Stimulated activated CD4-positive, alpha-beta T cell treated with anti-CD3 and anti-CD28 coated beads, Interleukin-15, amount 100 ng/mL, for 1 hour (primary cell): ENCODE data around the gene KRTAP5-6.
"Not testable (repeated sequence)": the region's sequence is repeated elsewhere in the genome, so short reads cannot be mapped to it uniquely, and the experiment has no call there.

Experiments
- DNase-seq, 2 donors: peaks; one replicate each; pipeline ENCODE4 v3.0.0-alpha.2; 2020; ENCODE audit warnings: low read depth in 1 of 2, low spot score in 1 of 2

KRTAP5-6 gene

DNA sequence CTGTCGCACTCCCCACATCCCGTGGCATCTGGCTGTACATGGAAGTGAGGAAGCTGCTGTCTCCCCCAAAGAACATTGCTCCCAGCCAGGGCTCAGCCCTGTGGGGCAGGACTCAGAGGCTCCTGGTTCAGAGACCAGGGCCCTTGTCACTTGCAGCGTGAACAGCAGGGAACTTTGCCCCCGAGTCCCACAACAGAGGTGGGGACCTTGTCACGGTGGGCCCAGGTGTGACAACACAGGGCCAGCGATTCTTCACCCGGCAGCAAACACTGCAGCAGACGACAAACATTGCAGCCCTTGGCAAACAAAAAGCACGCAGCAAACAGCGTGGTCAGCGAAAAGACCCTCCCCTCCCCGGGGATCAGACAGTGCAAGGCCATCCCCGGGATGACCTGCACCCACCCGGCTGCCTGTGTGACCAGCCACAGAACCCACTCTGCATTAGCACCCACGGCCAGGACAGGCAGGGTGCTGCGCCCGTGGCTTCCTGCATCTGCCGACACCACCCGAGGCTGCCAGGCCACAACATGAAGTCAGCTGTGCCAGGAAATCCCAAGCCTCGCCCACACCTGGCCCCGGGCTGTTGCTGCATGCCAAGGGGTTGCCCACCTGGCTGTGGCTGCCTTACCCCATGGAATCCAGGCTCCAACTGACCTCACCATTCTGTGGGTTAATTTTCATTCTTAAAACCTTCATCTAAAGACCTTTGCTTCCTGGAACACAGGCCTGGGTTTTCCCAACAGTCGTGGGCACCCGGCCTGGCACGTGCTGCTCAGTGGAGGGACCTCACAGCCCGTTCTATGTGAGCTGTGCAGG is 35.3 kb upstream of the KRTAP5-6 start:
- not testable (repeated sequence) for DNase-seq

DNA sequence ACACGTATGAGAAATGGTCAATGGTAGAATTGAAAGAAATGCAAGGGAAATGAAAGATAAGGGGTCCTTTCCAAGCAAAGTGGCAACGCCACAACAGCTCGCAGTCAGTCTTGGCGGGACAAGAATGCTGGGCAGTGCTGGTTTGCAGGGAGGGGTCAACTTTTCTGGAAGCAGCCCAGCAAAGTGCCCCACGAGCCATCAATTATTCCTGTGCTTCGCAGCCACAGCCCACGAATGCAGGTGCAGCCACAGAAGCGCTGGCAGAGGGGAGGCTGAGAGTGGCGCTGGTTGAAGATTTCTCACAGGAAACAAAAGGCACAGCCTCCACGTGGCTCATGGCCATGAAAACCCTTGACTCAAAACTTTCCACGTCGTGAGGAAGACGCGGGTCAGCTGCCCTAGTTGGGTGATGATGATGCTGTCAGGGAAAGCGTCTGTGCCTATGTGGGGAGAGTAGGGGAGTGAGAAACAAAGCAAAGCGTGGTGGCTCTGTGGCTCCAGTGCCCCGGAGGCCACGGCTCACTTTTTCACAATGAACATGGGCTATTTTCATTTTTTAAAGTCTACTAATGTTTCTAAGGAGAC is 34.2 kb upstream of the KRTAP5-6 start:
- DNase-seq = not testable (repeated sequence)

DNA sequence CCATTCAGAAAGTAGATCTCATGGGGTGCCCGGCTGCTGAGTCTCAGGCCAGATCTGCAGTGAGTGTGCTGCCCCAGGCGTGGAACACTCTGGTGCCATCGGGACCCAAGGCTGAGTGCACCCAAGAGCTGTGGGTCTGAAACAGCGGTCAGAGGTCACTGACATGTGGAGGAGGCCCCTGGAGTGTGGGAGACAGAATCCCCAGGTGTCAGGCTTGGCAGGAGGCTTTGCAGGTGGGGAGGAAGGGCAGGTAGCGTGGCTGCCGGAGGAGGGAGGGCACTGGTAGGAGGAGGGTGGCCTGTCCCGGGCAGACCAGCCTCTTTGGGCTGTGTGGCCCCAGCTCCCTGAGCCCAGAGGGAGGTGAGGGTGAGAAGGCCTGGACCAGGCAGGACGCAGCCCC is 31.7 kb upstream of the KRTAP5-6 start:
- no peak for DNase-seq

DNA sequence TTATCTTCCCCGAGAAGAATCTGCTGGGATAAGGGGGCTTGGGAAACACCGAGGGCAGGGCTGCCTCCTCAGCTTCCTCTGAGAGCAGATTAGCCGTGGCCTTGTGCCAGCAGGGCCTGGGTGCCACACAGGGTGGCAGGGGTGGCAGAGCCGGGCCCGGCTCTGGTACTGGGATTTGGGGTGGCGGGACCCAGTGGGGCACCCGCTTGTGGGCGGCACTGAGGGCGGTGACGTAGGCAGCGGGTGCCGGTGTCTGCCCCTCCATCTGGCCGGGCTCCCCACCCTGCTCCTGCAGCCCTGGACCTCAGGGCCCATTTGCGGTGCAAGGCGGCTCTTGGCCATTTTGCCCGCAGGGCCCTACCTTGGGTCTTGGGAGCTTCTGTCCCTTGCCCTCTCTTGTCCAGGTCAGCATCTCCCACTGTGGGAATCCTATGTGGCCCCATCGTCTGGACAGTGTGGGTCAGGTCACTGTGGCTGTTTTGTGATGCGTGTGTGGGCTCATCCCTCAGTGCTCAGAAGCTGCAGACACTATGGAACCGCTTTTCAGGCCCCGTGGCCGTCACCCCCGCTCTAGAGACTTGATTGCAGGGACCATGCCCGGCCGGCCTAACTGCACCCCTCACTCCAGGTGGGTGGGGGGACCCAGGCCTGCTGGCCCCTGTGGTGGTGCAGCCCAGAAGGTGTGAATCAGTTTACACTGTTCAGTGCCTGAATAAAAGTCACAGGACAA is 29.7 kb upstream of the KRTAP5-6 start:
- DNase-seq = no peak

DNA sequence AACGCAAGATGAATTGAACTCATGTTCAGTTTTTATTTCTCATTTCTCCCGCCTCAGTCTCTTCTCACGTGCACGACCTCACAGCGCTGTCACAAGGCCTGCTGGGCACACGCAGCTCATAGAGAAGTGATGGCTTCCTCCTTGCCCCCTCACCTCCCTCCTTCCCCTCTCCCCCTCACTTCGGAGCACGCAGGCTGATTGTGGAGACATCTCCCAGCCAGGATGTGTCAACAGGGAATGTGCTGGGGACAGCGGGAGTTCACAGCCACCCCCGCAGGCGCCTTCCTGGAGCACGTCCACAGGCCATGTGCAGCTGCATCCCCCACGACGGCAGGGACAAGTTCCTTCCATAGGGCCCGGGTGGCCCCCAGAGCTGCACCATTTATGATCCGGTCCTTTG is 29.1 kb upstream of the KRTAP5-6 start:
- DNase-seq = no peak

DNA sequence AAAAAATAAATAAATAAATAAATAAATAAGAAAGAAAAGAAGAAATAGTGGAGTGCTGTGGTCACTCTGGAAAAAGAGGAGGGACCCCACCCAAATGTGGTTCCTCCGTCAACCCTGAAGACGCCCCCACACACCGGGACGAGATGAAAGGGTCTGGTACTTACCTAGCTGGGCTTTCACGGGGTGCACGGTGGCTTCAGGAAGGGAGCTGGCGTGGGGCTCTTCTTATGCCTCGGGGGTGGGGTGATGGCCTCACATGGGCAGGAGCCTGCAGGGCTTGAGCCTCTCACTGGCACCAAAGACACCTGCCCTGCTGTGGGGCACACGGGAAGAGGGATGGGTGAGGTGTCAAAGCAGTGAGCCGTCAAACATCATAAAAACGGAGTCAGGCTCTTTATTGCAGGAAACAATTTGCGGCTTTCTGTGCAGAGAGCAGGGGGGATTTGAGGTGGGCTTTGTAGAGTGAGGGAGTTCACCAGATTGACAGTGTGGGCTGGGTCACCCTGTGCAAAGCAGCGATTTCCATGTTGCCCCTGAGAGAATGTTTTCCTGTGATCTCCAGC is 28.0 kb upstream of the KRTAP5-6 start:
- no peak for DNase-seq

DNA sequence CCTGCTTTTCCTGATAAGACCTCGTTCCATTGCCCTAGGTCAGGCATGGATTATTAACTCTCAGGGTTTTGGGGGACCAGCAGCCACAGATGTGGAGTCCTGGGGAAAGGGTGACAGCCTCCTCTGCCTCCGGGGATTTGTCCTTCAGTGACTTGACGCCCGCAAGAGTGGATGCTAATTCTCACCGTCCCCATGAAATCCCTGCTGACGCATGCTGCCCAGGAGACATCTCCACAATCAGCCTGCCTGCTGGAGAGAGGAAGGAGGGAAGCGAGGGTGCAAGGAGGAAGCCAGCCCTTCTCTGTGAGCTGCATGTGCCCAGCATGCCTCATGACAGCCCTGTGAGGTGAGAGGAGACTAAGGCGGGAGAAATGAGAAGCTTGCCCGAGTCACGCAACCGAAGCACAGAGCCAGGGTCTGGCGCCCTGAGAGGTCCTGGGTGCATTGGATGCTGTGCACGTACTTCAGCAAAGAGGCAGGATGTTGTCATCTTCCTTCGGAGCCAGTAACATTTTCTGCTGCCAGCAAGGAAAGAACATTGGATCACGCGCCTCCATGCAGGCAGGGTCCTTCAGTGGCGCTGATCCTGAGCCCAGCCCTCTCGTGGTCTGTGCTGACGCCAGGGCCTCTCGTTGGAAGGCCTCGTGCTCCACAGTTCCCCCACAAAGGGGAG is 27.3 kb upstream of the KRTAP5-6 start:
- no peak for DNase-seq

DNA sequence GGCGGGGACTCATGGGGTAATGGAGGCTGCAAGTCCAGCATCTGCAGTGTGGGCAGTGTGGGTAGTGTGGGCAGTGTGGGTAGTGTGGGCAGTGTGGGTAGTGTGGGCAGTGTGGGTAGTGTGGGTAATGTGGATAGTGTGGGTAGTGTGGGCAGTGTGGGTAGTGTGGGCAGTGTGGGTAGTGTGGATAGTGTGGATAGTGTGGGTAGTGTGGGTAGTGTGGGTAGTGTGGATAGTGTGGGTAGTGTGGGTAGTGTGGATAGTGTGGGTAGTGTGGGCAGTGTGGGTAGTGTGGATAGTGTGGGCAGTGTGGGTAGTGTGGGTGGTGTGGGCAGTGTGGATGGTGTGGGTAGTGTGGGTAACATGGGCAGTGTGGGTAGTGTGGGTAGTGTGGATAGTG is 26.5 kb upstream of the KRTAP5-6 start:
- DNase-seq = not testable (repeated sequence)

DNA sequence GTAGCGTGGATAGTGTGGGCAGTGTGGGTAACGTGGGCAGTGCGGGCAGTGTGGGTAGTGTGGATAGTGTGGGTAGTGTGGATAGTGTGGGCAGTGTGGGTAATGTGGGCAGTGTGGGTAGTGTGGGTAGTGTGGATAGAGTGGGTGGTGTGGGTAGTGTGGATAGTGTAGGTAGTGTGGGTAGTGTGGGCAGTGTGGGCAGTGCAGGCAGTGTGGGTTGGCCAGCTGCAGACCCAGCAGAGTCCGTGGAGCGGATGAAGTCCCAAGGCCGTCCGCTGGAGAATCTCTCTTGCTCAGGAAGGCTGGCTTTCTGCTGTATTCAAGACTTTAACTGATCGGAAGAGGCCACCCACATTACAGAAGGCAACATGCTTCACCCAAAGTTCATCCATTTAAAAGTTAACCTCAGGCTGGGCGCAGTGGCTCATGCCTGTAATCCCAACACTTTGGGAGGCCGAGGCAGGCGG is 26.1 kb upstream of the KRTAP5-6 start:
- DNase-seq = no peak

DNA sequence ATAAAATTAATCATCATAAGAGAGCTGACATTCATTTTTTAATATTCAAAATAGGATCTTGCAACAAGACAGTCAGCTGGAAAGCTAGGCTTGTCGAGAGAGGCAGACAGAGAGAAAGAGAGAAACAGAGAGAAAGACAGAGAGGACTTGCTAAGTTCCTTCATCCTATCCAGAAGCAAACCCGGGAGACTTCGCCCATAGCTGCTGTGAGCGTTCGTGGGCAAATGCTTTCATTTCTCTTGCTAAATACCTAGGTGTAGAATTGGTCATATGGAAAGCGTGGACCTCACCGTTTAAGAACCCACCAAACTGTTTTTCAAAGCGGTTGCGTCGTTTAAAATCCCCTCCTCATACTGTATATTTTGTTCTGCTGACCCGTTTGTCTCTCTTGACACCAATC is 25.3 kb upstream of the KRTAP5-6 start:
- no peak for DNase-seq

DNA sequence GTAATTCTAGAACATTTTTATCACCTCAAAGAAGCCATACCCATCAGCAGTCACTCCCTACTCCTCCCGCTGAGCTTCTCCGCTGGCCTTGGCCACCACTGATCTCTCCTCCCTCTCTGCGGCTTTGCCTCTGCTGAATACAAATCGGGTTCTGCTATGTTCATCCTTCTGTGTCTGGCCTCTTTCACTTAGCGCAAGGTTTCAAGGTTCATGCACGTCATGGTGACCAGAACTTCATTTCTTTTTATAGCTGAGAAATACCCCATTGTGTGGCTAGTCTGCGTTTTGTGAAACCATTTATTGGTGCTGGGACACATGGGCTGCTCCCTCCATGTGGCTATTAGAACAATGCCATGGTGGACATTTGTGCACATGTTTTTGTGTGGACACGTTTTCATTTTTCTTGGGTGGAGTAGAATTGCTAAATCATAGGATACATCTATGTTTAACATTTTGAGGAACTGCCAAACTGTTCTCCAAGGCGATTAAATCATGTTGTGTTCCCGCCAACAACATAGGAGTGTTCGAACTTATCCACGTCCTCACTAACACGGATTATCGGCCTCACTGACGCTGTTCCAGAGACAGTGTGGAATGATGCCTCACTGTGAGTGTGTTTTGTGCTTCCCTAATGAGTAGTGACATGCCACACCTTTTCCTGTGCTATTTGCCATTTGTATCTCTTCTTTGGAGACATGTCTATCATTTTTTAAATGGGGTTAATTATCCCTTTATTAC is 24.2 kb upstream of the KRTAP5-6 start:
- no peak for DNase-seq

DNA sequence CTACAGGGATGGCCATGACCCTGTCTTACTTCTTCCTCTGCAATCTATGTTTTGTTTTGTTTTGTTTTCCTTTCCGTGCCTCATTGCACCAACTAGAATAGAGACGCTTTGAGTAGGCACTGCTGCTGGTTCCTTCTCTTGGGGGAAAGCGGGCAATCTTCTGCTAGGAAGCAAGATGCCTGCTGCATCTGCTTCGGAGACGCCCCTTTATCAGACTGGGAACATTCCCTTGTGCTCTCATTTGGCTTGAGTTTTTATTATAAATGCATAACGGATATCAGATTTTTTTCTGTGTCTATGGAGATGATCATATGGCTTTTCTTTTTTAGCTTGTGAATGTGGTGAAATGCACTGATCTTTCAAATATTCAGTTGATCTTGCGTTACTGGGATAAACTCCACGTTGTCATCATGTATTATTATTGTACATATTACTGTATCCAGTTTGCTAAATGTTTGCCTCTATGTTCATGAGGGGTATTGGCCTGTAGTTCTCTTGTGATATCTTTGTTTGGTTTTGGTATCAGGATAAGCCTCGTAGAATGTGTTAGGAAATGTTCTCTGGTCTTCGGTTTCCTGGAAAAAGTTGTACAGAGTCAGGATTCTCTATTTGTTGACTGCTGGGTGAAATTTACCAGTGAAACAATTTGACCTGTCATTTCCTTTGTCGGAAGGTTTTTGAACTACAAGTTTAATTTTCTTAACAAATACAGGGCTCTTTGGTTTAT is 23.4 kb upstream of the KRTAP5-6 start:
- no peak for DNase-seq

DNA sequence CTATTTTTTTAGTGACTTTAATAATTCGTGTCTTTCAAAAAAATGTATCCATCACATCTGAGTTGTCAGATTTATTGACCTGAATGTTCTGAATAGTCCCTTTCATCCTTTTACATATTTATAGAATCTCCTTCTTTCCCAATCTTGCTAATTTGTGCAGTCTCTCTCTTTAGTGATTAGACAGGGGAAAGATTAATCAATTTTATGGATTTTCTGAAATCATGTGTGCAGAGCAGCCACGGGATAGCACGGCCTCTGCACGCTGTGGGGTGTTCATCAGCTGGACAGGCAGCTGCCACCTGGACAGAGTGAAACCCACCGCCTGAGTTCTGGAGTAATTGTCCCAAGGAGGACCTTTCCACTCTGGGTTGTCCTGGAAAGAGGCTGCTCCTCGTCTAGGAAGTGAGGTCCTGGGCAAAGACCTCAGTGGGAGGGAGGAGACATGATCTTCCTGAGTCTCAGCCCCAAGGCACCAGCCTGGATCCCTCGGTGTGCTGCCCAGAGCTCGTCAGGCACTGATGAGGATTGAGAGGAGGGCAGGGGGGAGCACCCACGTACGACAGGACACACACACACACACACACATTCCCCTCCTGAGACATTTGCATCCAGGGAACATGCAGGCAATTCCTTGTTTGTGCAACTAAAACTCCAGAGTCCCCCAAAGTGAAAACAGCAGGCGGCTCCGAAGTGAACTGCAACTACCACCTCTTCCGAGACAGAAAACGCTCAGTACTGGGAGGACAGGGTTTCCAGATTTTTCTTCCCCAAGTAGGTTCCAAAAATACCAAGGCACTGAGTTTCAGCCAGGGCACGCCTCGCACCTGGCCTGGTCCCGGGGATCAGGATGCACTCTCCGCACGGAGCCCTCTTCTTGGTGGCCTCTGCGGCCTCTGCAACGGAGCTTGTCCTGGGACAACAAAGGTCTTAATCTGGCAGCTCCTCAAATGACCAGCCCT is 22.5 kb upstream of the KRTAP5-6 start:
- no peak for DNase-seq

DNA sequence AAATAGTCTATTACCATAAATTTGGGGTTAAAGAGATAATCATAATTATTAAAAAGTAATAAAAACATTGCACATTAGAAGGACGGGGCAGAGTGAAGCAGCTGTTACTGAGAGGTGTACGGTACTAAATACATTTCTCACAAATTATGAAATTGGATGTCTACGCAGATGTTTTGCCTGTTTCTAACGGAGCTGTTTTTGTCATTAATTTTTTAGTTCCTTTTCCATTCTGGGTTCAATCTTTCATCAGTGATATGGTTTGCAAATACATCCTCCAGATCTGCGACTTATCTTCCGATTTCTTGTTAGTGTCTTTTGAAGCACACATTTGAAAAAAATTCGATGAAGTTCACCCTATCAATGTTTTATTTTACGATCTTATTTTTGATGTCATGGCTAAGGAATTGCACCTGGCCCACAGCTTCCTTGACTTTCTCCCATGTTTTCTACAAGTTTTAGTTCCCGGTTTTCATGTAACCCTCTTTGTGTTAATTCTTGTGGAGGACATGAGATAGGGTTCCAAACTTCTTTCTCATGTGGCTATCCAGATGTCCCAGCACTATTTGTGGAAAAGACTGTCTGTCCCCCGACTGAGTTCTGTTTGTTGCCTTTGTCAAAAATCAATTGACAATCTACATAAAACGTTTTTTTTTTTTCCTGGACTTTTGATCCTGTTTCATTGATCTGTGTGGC is 21.3 kb upstream of the KRTAP5-6 start:
- no peak for DNase-seq

DNA sequence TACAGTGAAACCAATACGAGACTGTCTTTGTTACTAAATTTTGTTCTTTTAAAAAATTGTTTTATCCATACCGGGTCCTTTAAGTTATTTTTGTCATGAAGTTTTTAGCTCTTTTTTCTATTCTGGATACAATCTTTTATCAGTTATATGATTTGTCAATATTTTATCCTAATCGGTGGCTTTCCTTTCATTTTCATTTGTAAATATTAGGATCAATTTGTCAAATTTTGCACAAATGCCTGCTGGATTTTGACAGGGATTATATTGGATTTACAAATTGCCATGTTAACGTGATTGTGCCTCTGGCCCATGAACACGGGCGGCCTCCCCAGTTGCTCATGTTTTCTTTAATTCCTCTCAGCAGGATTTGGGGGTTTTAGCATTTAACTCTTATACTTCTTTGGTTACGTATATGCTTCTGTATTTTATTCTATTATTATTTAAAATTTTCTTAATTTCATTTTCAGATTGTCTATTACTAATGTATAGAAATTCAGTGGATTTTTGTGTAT is 20.7 kb upstream of the KRTAP5-6 start:
- no peak for DNase-seq

DNA sequence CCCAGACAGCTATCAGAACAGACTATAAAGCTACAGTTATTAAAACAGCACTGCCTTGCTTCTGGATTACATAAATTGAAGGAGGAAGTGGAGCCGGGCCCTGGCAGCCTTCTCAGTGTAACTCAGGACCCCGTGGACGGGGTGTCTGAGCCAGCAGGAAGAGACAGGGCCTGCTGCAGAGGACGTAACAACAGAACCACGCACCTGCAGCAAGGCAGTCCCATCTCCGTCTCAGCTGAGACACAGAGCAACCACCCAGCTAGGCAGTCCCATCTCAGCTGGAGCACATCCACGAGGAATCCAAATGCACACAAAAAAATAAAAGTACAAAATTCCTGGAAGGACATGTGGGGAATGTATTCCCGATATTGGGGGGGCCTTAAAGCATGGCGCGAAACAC is 17.1 kb upstream of the KRTAP5-6 start:
- no peak for DNase-seq

DNA sequence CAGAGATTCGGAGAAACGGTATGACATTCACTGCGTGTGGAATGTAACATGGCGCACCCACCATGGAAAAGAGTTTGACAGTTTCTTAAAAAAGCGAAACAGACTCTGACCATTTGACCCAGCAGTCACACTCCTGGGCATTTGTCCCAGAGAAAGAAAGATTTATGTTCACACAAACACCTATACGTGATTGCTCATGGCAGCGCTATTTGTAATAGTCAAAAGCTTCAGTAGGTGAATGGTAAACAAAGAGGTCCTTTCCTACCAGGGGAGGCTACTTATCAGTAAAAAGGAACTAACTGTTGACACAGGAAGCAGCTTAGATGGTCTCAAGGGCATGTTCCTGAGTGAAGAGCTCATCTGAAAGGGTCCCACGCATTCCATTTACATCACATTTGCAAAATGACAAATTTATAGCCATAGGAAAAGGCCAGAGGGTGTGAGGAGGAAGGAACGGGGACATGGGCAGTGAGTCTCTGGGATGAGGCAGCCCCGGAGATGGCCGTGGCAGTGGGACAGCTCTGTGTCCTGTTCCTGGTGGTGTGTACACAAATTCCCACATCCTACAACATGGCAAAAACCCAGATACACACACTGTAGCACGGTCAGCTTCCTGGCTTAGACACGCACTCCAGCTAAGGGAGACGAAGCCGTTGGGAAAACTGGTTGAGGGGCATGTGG is 14.6 kb upstream of the KRTAP5-6 start:
- no peak for DNase-seq
